GM23248 (cell line): ENCODE data around the gene HMGN1. TPM values are rescaled to one million over a fixed set of nuclear protein-coding genes. Genes with fewer than 3 reads are reported as not detected.

ENCODE experiments used
- DNase-seq: peaks from one replicate; pipeline ENCODE4 v3.0.0-alpha.2; 2015
- H2AFZ ChIP-seq: fragments of 200-600 bp; sonication (generic); 2 replicates; pipeline ENCODE4 v1.6.1; 2016; ENCODE audit warnings: antibody characterized with exemption
- H3F3A ChIP-seq: fragments of 200-600 bp; sonication (generic); 2 replicates; pipeline ENCODE4 v1.6.1; 2016; ENCODE audit warnings: mild to moderate bottlenecking, antibody characterized with exemption, mixed run types; ENCODE audit not compliant: insufficient read depth
- H3K27ac ChIP-seq: fragments of 200-600 bp; sonication (generic); 2 replicates; pipeline ENCODE4 v1.5.1; 2016; ENCODE audit warnings: mild to moderate bottlenecking
- H3K27me3 ChIP-seq: fragments of 200-600 bp; sonication (generic); replicated peaks from 2 replicates; pipeline ENCODE4 v1.6.1; 2016; ENCODE audit warnings: mild to moderate bottlenecking; ENCODE audit not compliant: insufficient read depth
- H3K36me3 ChIP-seq: fragments of 200-600 bp; sonication (generic); 2 replicates; pipeline ENCODE4 v1.6.1; 2016; ENCODE audit warnings: low read depth, mild to moderate bottlenecking
- H3K4me1 ChIP-seq: fragments of 200-600 bp; sonication (generic); 2 replicates; pipeline ENCODE4 v1.6.1; 2016; ENCODE audit warnings: mild to moderate bottlenecking; ENCODE audit not compliant: insufficient read depth
- H3K4me2 ChIP-seq: fragments of 200-600 bp; sonication (generic); one replicate; pipeline ENCODE4 v1.6.1; 2016; ENCODE audit warnings: mild to moderate bottlenecking; ENCODE audit not compliant: unreplicated experiment
- H3K4me3 ChIP-seq: fragments of 200-600 bp; sonication (generic); 2 replicates; pipeline ENCODE4 v1.5.1; 2016; ENCODE audit warnings: mild to moderate bottlenecking
- H3K79me2 ChIP-seq: fragments of 200-600 bp; sonication (generic); 2 replicates; pipeline ENCODE4 v1.6.1; 2016; ENCODE audit warnings: mild to moderate bottlenecking; ENCODE audit not compliant: insufficient read depth
- H3K9ac ChIP-seq: fragments of 200-600 bp; sonication (generic); 2 replicates; pipeline ENCODE4 v1.6.1; 2016; ENCODE audit warnings: mild to moderate bottlenecking
- H3K9me2 ChIP-seq: fragments of 200-600 bp; sonication (generic); 2 replicates; pipeline ENCODE4 v1.6.1; 2016; ENCODE audit warnings: mixed run types, mild to moderate bottlenecking, moderate library complexity; ENCODE audit not compliant: insufficient read depth
- H3K9me3 ChIP-seq: fragments of 200-600 bp; sonication (generic); one replicate; pipeline ENCODE4 v1.6.1; 2017; ENCODE audit warnings: low read depth
- H4K20me1 ChIP-seq: fragments of 200-600 bp; sonication (generic); 2 replicates; pipeline ENCODE4 v1.6.0; 2016; ENCODE audit not compliant: insufficient read depth
- EZH2 ChIP-seq: fragments of 200-600 bp; sonication (generic); IDR thresholded peaks from 2 replicates; pipeline ENCODE4 v1.6.1; 2018; ENCODE audit warnings: antibody characterized with exemption, mild to moderate bottlenecking; ENCODE audit not compliant: insufficient read depth, poor library complexity, severe bottlenecking
- EZH2phosphoT487 ChIP-seq: fragments of 200-600 bp; sonication (generic); IDR thresholded peaks from 2 replicates; pipeline ENCODE4 v1.6.1; 2018; ENCODE audit warnings: antibody characterized with exemption, moderate library complexity, mild to moderate bottlenecking, low read depth; ENCODE audit not compliant: insufficient read depth
- WGBS, 2 experiments: methylation state at CpG; one replicate each; pipeline ENCODE4 v1.1.6; 2015 to 2017; ENCODE audit warnings: low lambda C conversion rate in 2 of 2, low coverage in 1 of 2; ENCODE audit errors: missing lambda C conversion rate in 2 of 2; 5-methylcytosine and 5-hydroxymethylcytosine counted together
- in situ Hi-C: fragments of 300-500 bp; cut with MboI; formaldehyde crosslinking; loops from 2 replicates; pipeline ENCODE4 v1.15.0; 2020
- polyA plus RNA-seq: library from polyadenylated mRNA; unstranded; fragments of >200 nt; fragmentation: Nextera tagmentation; extraction: Ambion mirVana; gene quantifications from 2 replicates; pipeline ENCODE4 v1.2.1, GENCODE V29; 2016
- total RNA-seq: library from RNA; depleted of rRNA; stranded (reverse); fragments of >200 nt; shearing (Covaris generic); gene quantifications from 2 replicates; pipeline ENCODE4 v1.2.3, GENCODE V29; 2014; rRNA removed

The HMGN1 gene
- total RNA-seq (191 and 192 TPM in 2 replicates), polyA plus RNA-seq (340 and 349 TPM in 2 replicates)

- peaks cover 32% of the 10 kb centered on the region for H3K36me3 ChIP-seq
- no peaks in the 10 kb centered on the region for H3K9me3 ChIP-seq
Observed at GRCh38 chr21:39348355-39349210, at the start of gene HMGN1. TSS of gene HMGN1 (minus strand) at chr21:39349088. CDS start at chr21:39348917, 171 bp downstream.

DNA sequence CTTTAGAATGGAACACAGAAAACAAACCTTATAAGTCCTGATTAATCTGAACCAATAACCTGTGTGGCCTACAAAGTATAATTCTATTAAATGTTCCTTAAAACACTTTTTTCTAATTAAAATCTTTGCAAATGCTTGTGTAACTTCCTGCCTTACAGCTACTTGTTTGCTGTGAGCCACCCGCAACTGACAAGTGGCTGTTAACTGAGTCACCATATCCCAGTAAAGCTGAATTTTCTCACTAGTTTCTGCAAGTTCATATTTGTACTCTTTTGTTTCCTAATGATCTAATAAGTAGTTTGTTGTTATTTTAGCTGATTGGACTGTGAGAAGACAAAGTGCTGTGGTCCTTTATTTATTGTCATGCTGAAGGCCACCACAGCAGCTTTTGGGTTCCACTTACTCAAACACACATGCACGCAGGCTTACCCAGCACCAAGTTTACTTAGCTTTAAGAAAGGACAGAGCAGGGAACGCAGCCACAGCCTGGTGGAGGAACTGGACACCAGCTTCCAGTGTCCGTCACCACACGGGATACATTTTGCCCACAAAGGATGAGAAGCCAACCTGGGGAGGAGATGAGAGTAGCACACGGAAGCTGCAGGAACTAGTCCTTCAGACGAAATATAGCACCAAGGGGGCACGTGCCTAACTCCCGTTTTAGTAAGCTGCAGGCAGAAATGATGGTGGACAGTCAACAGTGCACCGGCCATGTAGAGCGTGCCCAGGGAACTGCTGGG is 48.9 kb upstream of the HMGN1 start:
- in situ Hi-C loops, result no loop called here
- H4K20me1 ChIP-seq, result no peaks in the 10 kb centered on the region
- TF ChIP-seq EZH2phosphoT487 (no peak), EZH2 (no peak)
- H3K4me3 ChIP-seq, result no peak overlapping the region
- no peak overlapping the region for H2AFZ ChIP-seq
- no peak overlapping the region for H3K9ac ChIP-seq
- peaks cover 17% of the 10 kb centered on the region; the same call in 1 of the 2 replicates for H3K36me3 ChIP-seq
- H3K27ac ChIP-seq, result no peak overlapping the region
- H3K27me3 ChIP-seq, result no peaks in the 10 kb centered on the region
- H3K4me1 ChIP-seq, result 0 out of 2 replicates have a peak, but pooled peaks cover 3% of the 10 kb centered on the region
- no peak overlapping the region for H3K4me2 ChIP-seq
- DNase-seq, result peak; percentile 43
- H3K9me2 ChIP-seq, result no peaks in the 10 kb centered on the region
- no peaks in the 10 kb centered on the region for H3K9me3 ChIP-seq
- no peaks in the 10 kb centered on the region for H3K79me2 ChIP-seq
- H3F3A ChIP-seq, result 0 out of 2 replicates have a peak, but pooled peaks cover 4% of the 10 kb centered on the region
- 94% methylated on average over 11 of the region's 11 CpGs for WGBS, 2 experiments

More at GRCh38 chr21:39348355-39349210, at the start of gene HMGN1:
- H3K79me2 ChIP-seq, result peaks cover 44% of the 10 kb centered on the region
- DNase-seq, result peak; percentile 95
- peak within 1 kb of the TSS; percentile 91 for H3K4me3 ChIP-seq
- 0 to 2% methylated on average over 58 to 67 of the region's 116 CpGs for WGBS, 2 experiments
- H3F3A ChIP-seq, result no peaks in the 10 kb centered on the region
- no peaks in the 10 kb centered on the region for H3K27me3 ChIP-seq
- H3K4me2 ChIP-seq, result peak within 1 kb of the TSS; percentile 93
- peak within 1 kb of the TSS; percentile 82 for H3K27ac ChIP-seq
- peak within 1 kb of the TSS; percentile 97 for H2AFZ ChIP-seq
- in situ Hi-C loops, result no loop called here
- no peaks in the 10 kb centered on the region for H4K20me1 ChIP-seq
- H3K9ac ChIP-seq, result peak within 1 kb of the TSS; percentile 90
- H3K4me1 ChIP-seq, result peaks cover 19% of the 10 kb centered on the region
- H3K9me2 ChIP-seq, result no peaks in the 10 kb centered on the region
- TF ChIP-seq EZH2, result no peak
- TF ChIP-seq EZH2phosphoT487, result no peak

DNA sequence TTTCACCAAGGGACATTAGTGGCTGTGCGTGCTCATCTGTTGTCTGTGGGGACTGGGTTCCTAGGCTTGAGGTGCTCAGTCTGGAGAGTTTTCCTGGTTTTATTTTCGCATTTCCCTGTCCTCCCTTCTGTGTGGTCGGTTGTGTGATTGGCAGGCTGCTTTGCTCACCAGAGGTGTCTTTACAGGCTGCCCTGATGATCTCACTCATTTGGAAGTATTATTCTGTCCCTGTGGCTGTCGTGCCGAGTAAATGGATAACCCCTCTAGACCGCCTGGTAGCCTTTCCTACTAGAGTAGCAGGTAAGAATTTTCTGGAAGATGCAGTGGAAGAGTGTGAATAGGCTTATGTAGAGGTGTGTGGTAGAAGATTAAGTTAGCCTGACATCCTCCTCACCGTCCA is 44.1 kb upstream of the HMGN1 start:
- H3K27ac ChIP-seq, result no peak overlapping the region
- TF ChIP-seq EZH2, result no peak
- TF ChIP-seq EZH2phosphoT487, result no peak
- no peak overlapping the region for H2AFZ ChIP-seq
- 0 out of 2 replicates have a peak, but pooled peaks cover 3% of the 10 kb centered on the region for H3K4me1 ChIP-seq
- in situ Hi-C loops, result no loop called here
- H4K20me1 ChIP-seq, result no peaks in the 10 kb centered on the region; the same call in 1 of the 2 replicates
- no peak overlapping the region for H3K9ac ChIP-seq
- no peaks in the 10 kb centered on the region for H3K9me3 ChIP-seq
- WGBS, 2 experiments, result 98% methylated on average over 7 of the region's 7 CpGs
- H3F3A ChIP-seq, result peaks cover 9% of the 10 kb centered on the region
- peaks cover 26% of the 10 kb centered on the region for H3K79me2 ChIP-seq
- no peak overlapping the region for H3K4me3 ChIP-seq
- DNase-seq, result no peak
- peaks cover 30% of the 10 kb centered on the region for H3K36me3 ChIP-seq
- H3K4me2 ChIP-seq, result no peak overlapping the region
- H3K9me2 ChIP-seq, result no peaks in the 10 kb centered on the region
- H3K27me3 ChIP-seq, result no peaks in the 10 kb centered on the region

DNA sequence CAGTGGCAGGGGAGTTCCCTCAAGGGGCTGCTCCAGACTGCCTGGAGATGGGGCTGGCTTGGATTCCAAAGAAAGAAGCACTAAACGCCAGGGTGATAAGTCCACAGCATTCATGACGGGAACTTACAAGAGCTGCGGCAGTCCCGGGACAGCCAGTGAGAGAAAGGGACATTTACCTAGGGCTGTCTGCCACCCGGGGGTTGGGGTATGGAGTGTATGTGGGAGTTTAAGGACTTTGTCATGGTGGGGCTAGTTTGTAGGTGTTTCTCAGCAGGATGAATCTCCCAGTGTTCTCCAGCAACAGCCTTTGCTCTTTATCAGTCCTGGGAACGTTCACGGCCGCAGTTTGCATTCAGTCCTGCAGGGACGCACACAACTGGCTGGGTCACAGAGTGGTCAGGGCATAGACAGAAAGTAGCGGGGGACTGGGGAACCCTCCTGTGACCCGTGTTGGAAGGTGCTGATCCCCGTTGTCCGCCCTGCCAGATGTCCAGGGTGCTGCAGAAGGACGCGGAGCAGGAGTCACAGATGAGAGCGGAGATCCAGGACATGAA is 41.4 kb upstream of the HMGN1 start:
- Histone ChIP-seq H3F3A (peaks cover 10% of the 10 kb centered on the region), H3K4me2 (no peak overlapping the region), H3K27ac (no peak overlapping the region), H4K20me1 (no peaks in the 10 kb centered on the region; the same call in 1 of the 2 replicates), H3K9ac (no peak overlapping the region), H3K9me2 (no peaks in the 10 kb centered on the region), H3K27me3 (no peaks in the 10 kb centered on the region), H3K4me1 (peaks cover 9% of the 10 kb centered on the region; the same call in 1 of the 2 replicates), H3K79me2 (peaks cover 47% of the 10 kb centered on the region), H3K36me3 (peaks cover 30% of the 10 kb centered on the region), H2AFZ (no peak overlapping the region), H3K4me3 (no peak overlapping the region), H3K9me3 (no peaks in the 10 kb centered on the region)
- WGBS, 2 experiments, result 90 to 94% methylated on average over 16 of the region's 16 CpGs
- no peak for TF ChIP-seq EZH2
- no peak for TF ChIP-seq EZH2phosphoT487
- in situ Hi-C loops, result no loop called here
- no peak for DNase-seq
